ENCODE results near the gene GNA14.

GRCh38 chr9:77432053-77432452 is 216.1 kb downstream of the GNA14 start:
- TF ChIP-seq CTCF (conservative IDR thresholded peaks at IDR 0.05; ENCODE audit: low read depth in 2 of 2) (no peak), EZH2phosphoT487 (IDR thresholded peaks at IDR 0.05; ENCODE audit: unreplicated experiment) (no peak), EZH2 (IDR thresholded peaks at IDR 0.05; ENCODE audit: low read depth, unreplicated experiment) (no peak), POLR2AphosphoS5 (IDR thresholded peaks at IDR 0.05; ENCODE audit: low read depth) (no peak), JUNB (IDR thresholded peaks at IDR 0.05; ENCODE audit: unreplicated experiment) (no peak), STAT1 (IDR thresholded peaks at IDR 0.05; ENCODE audit: unreplicated experiment) (no peak), NANOG (IDR thresholded peaks at IDR 0.05; ENCODE audit: borderline replicate concordance) (no peak), REST (IDR thresholded peaks at IDR 0.05; ENCODE audit: unreplicated experiment) (no peak)

All from GM23338 (cell line).